Fibroblast of pulmonary artery (primary cell): ENCODE results near the gene CALB2.

Source experiments
- DNase-seq: peaks from one replicate; pipeline ENCODE4 v3.0.0-alpha.2; 2010; ENCODE audit warnings: low read depth
- H3K4me3 ChIP-seq: replicated peaks from 2 replicates; pipeline ENCODE4 v1.5.1; 2011; ENCODE audit warnings: low read depth, mild to moderate bottlenecking, control low read depth, low read length, moderate library complexity
- CTCF ChIP-seq: IDR thresholded peaks from 2 replicates; pipeline ENCODE4 v1.5.1; 2011; ENCODE audit warnings: mild to moderate bottlenecking, control low read depth, low read length, inconsistent platforms; ENCODE audit errors: missing control alignments

The CALB2 gene

DNA sequence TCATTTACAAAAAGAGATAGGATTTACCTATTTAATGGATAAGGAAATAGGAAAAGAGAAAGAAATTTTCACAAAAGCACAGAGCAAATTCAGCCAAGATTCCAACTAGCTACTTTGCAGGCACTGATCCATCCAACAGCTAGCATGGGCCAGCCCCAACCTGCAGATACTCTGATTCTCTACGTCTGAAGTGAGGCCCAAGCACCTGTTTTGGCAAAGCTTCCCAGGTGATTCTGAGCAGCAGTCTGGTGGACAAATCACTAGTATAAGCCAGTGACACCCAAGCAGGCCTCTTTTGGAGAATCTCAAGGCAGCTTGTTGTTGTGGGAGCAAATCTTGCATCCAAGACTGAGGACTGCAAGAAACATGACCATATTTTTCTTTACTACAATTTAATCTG lies 20.9 kb upstream of the CALB2 start:
- DNase-seq: no peak
- no peak overlapping the region for H3K4me3 ChIP-seq
- no peak for TF ChIP-seq CTCF

GRCh38 chr16:71338193-71338592 lies 20.3 kb upstream of the CALB2 start:
- TF ChIP-seq CTCF: no peak
- H3K4me3 ChIP-seq: no peak overlapping the region
- no peak for DNase-seq

GRCh38 chr16:71338632-71339031 lies 19.9 kb upstream of the CALB2 start:
- no peak for TF ChIP-seq CTCF
- no peak for DNase-seq
- H3K4me3 ChIP-seq: no peak overlapping the region

GRCh38 chr16:71339236-71340171 lies 19.0 kb upstream of the CALB2 start:
- no peak for TF ChIP-seq CTCF
- no peak for DNase-seq
- H3K4me3 ChIP-seq: no peak overlapping the region

DNA sequence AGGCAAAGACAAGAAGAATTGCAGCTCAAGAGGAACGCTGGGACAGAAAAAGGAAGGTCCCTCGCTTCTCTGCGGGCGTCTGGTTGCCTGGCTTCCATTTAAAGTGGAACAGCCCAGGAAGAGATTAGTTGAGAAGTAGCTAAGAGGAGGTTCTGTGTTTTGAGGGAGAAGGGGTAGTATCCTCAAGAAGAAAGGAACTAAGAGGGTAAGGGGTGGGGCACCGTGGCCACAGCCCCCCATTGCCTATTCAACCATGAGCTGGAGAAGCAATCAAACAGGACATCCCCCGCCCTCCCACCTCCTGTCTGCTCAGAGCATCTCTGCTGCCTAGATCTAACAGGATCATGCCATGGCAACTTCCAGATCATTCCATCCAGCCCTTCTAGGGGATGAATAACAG lies 18.1 kb upstream of the CALB2 start:
- DNase-seq: no peak
- no peak for TF ChIP-seq CTCF
- H3K4me3 ChIP-seq: no peak overlapping the region

GRCh38 chr16:71341881-71342280 lies 16.6 kb upstream of the CALB2 start:
- H3K4me3 ChIP-seq: no peak overlapping the region
- no peak for TF ChIP-seq CTCF
- DNase-seq: no peak

DNA sequence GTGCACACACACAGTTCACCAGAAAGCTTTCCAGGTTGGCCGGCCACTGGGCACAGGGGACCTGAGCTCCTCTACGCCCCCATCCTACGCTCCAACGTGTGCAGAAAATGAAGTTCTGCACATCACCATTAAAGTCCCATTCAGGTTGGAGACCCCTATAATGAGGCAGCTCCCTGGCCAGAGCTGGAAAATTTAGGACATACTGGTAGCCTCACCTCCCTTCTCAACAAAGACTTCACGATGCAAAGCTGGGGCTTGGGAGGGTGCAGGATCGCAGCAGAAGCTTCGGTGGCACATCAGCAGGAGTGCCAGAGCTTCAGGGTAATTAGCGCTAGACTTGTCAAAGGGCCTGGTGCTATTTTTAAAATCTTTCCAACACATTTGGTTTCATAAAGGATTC lies 15.4 kb upstream of the CALB2 start:
- H3K4me3 ChIP-seq: no peak overlapping the region

More for the DNA sequence above, 15.4 kb upstream of the CALB2 start:
- TF ChIP-seq CTCF: no peak
- DNase-seq: no peak
